WTC11 (cell line): Measurements from ENCODE around the gene GCNT4.

Source experiments
- SP1 ChIP-seq: sonication (generic); formaldehyde crosslinking; conservative IDR thresholded peaks from 2 replicates; pipeline ENCODE4 v1.8.1; 2022; ENCODE audit warnings: missing genetic modification reagents
- ZNF263 ChIP-seq: sonication (generic); formaldehyde crosslinking; IDR thresholded peaks from 2 replicates; pipeline ENCODE4 v1.8.1; 2022; ENCODE audit warnings: low read depth, mild to moderate bottlenecking, moderate library complexity, missing genetic modification reagents
- TF ChIP-seq, protein P1 (sequence below): fragments of 200-600 bp; IDR thresholded peaks from 2 replicates; pipeline ENCODE4 v1.8.0; 2022; ENCODE audit warnings: antibody characterized with exemption
- TF ChIP-seq, protein P2 (sequence below): sonication (generic); formaldehyde crosslinking; IDR thresholded peaks from 2 replicates; pipeline ENCODE4 v1.8.1; 2023; ENCODE audit warnings: mild to moderate bottlenecking, missing genetic modification reagents, moderate library complexity

DNA sequence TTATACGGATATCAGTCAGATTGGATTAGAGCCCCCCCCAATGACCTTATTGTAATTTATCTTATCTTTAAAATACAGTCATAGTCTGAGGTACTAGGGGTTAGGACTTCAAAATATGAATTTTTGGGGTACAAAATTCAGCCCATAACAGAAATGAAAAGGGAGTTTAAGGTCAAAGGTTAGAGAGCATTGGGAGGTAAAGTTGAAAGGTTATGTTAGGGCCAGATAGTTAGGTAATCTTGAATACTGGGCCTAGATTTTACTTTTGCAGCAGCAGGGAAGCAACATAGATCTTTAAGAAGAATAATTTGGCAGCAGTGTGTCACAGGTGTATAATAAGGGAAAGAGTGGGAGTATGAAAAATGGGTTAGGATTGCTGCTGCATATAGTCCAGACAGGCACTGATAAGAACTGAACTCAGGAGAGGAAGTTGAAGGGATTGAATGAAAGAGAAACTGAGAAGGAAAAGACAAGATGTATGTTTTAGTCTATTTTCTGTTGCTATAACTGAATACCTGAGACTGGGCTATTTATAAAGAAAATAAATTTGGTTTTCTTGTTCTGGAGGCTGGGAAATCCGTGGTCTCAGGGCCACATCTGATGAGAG is 10.7 kb upstream of the GCNT4 start:
- TF ChIP-seq, protein P1, sequence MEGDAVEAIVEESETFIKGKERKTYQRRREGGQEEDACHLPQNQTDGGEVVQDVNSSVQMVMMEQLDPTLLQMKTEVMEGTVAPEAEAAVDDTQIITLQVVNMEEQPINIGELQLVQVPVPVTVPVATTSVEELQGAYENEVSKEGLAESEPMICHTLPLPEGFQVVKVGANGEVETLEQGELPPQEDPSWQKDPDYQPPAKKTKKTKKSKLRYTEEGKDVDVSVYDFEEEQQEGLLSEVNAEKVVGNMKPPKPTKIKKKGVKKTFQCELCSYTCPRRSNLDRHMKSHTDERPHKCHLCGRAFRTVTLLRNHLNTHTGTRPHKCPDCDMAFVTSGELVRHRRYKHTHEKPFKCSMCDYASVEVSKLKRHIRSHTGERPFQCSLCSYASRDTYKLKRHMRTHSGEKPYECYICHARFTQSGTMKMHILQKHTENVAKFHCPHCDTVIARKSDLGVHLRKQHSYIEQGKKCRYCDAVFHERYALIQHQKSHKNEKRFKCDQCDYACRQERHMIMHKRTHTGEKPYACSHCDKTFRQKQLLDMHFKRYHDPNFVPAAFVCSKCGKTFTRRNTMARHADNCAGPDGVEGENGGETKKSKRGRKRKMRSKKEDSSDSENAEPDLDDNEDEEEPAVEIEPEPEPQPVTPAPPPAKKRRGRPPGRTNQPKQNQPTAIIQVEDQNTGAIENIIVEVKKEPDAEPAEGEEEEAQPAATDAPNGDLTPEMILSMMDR: no peak
- TF ChIP-seq SP1 (no peak), ZNF263 (CRISPR knock-in tag) (no peak)
- TF ChIP-seq, protein P2, sequence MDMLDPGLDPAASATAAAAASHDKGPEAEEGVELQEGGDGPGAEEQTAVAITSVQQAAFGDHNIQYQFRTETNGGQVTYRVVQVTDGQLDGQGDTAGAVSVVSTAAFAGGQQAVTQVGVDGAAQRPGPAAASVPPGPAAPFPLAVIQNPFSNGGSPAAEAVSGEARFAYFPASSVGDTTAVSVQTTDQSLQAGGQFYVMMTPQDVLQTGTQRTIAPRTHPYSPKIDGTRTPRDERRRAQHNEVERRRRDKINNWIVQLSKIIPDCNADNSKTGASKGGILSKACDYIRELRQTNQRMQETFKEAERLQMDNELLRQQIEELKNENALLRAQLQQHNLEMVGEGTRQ (CRISPR knock-in tag): no peak
